ENCODE measurements around the gene TRIM77.
"Not testable (repeated sequence)": the region's sequence is repeated elsewhere in the genome, so short reads cannot be mapped to it uniquely, and the experiment has no call there.

The TRIM77 gene

GRCh38 chr11:89709999-89710398, at the start of gene TRIM77:
TRIM77 (plus strand) TSS chr11:89710299; CDS start chr11:89710299, 0 bp downstream.
- in situ Hi-C loops (cut with MboI; ENCODE audit: low pct_unique_long_range_greater_than_20kb, low sequenced_read_pairs, unreplicated experiment); DNase-seq (ENCODE audit: low spot score): not testable (repeated sequence)

- TF ChIP-seq CTCF (IDR thresholded peaks at IDR 0.05; ENCODE audit: extremely low read depth, insufficient read depth, missing control alignments), result no peak
- DNase-seq (ENCODE audit: low spot score), result no peak
- in situ Hi-C loops (cut with MboI; ENCODE audit: low pct_unique_long_range_greater_than_20kb, low sequenced_read_pairs, unreplicated experiment), result no loop called here
Measured at GRCh38 chr11:89667001-89667400, 43.1 kb upstream of the TRIM77 start.

- DNase-seq (ENCODE audit: low spot score); in situ Hi-C loops (cut with MboI; ENCODE audit: low pct_unique_long_range_greater_than_20kb, low sequenced_read_pairs, unreplicated experiment): not testable (repeated sequence)
Measured at GRCh38 chr11:89668158-89668557, 41.9 kb upstream of the TRIM77 start.

- in situ Hi-C loops (cut with MboI; ENCODE audit: low pct_unique_long_range_greater_than_20kb, low sequenced_read_pairs, unreplicated experiment); DNase-seq (ENCODE audit: low spot score): not testable (repeated sequence)
Measured at GRCh38 chr11:89669586-89669985, 40.5 kb upstream of the TRIM77 start.

- in situ Hi-C loops (cut with MboI; ENCODE audit: low pct_unique_long_range_greater_than_20kb, low sequenced_read_pairs, unreplicated experiment); DNase-seq (ENCODE audit: low spot score): not testable (repeated sequence)
Measured at GRCh38 chr11:89669993-89670669, 40.0 kb upstream of the TRIM77 start.

GRCh38 chr11:89672547-89672946, 37.6 kb upstream of the TRIM77 start:
- DNase-seq (ENCODE audit: low spot score); in situ Hi-C loops (cut with MboI; ENCODE audit: low pct_unique_long_range_greater_than_20kb, low sequenced_read_pairs, unreplicated experiment): not testable (repeated sequence)

GRCh38 chr11:89673380-89673779, 36.7 kb upstream of the TRIM77 start:
- DNase-seq (ENCODE audit: low spot score); in situ Hi-C loops (cut with MboI; ENCODE audit: low pct_unique_long_range_greater_than_20kb, low sequenced_read_pairs, unreplicated experiment): not testable (repeated sequence)

- DNase-seq (ENCODE audit: low spot score); in situ Hi-C loops (cut with MboI; ENCODE audit: low pct_unique_long_range_greater_than_20kb, low sequenced_read_pairs, unreplicated experiment): not testable (repeated sequence)
Measured at GRCh38 chr11:89675383-89675782, 34.7 kb upstream of the TRIM77 start.

GRCh38 chr11:89675948-89676347, 34.2 kb upstream of the TRIM77 start:
- DNase-seq (ENCODE audit: low spot score); in situ Hi-C loops (cut with MboI; ENCODE audit: low pct_unique_long_range_greater_than_20kb, low sequenced_read_pairs, unreplicated experiment): not testable (repeated sequence)

- DNase-seq (ENCODE audit: low spot score); in situ Hi-C loops (cut with MboI; ENCODE audit: low pct_unique_long_range_greater_than_20kb, low sequenced_read_pairs, unreplicated experiment): not testable (repeated sequence)
Measured at GRCh38 chr11:89707080-89707479, 3.0 kb upstream of the TRIM77 start.

- DNase-seq (ENCODE audit: low spot score); in situ Hi-C loops (cut with MboI; ENCODE audit: low pct_unique_long_range_greater_than_20kb, low sequenced_read_pairs, unreplicated experiment): not testable (repeated sequence)
Measured at GRCh38 chr11:89724866-89725498, 14.9 kb downstream of the TRIM77 start.

- in situ Hi-C loops (cut with MboI; ENCODE audit: low pct_unique_long_range_greater_than_20kb, low sequenced_read_pairs, unreplicated experiment); DNase-seq (ENCODE audit: low spot score): not testable (repeated sequence)
Measured at GRCh38 chr11:89730215-89730614, 20.1 kb downstream of the TRIM77 start.

GRCh38 chr11:89736566-89736965, 26.5 kb downstream of the TRIM77 start:
- TF ChIP-seq CTCF (IDR thresholded peaks at IDR 0.05; ENCODE audit: extremely low read depth, insufficient read depth, missing control alignments), result no peak
- no peak for DNase-seq (ENCODE audit: low spot score)
- in situ Hi-C loops (cut with MboI; ENCODE audit: low pct_unique_long_range_greater_than_20kb, low sequenced_read_pairs, unreplicated experiment), result no loop called here

Measured in GM13977 (cell line).